ENCODE results near the gene RNF227.
"Not testable (repeated sequence)": the region's sequence is repeated elsewhere in the genome, so short reads cannot be mapped to it uniquely, and the experiment has no call there.

RNF227 gene

GRCh38 chr17:7915611-7916384, at the start of gene RNF227:
RNF227 (minus strand) TSS chr17:7916289; CDS start chr17:7916195, 94 bp downstream.
- peak; percentile 73 to 90 for DNase-seq

- no peak for DNase-seq
These were observed 45.3 kb upstream of the RNF227 start for GRCh38 chr17:7961421-7961820.

- DNase-seq, result no peak
These were observed 43.6 kb upstream of the RNF227 start for GRCh38 chr17:7959503-7960253.

GRCh38 chr17:7956228-7956965, 40.3 kb upstream of the RNF227 start:
- DNase-seq, result no peak

- DNase-seq, result no peak
These were observed 39.5 kb upstream of the RNF227 start for GRCh38 chr17:7955414-7956227.

- not testable (repeated sequence) for DNase-seq
These were observed 37.2 kb upstream of the RNF227 start for GRCh38 chr17:7953266-7953665.

- no peak for DNase-seq
These were observed 35.2 kb upstream of the RNF227 start for GRCh38 chr17:7951143-7951792.

GRCh38 chr17:7950578-7950977, 34.5 kb upstream of the RNF227 start:
- DNase-seq, result no peak

- no peak for DNase-seq
These were observed 31.6 kb upstream of the RNF227 start for GRCh38 chr17:7947651-7948050.

- no peak for DNase-seq
These were observed 30.4 kb upstream of the RNF227 start for GRCh38 chr17:7946441-7946840.

GRCh38 chr17:7945651-7946050, 29.6 kb upstream of the RNF227 start:
- DNase-seq, result no peak

GRCh38 chr17:7944326-7944725, 28.2 kb upstream of the RNF227 start:
- DNase-seq, result no peak

GRCh38 chr17:7943291-7943690, 27.2 kb upstream of the RNF227 start:
- DNase-seq, result no peak

GRCh38 chr17:7940743-7941142, 24.7 kb upstream of the RNF227 start:
- DNase-seq, result no peak

- DNase-seq, result no peak
These were observed 23.9 kb upstream of the RNF227 start for GRCh38 chr17:7940034-7940433.

GRCh38 chr17:7935859-7936258, 19.8 kb upstream of the RNF227 start:
- no peak for DNase-seq

- peak in 1 of 2 experiments; percentile 39 for DNase-seq
These were observed 16.9 kb upstream of the RNF227 start for GRCh38 chr17:7932949-7933348.

- peak in 1 of 2 experiments; percentile 41 for DNase-seq
These were observed 16.4 kb upstream of the RNF227 start for GRCh38 chr17:7932483-7932891.

GRCh38 chr17:7931709-7932482, 15.8 kb upstream of the RNF227 start, which contains the start of the genes CNTROB and TRAPPC1:
CNTROB (plus strand) TSS chr17:7932206; CDS start chr17:7933080, 874 bp downstream.
TRAPPC1 (minus strand) TSS chr17:7931946; CDS start chr17:7931829, 117 bp downstream.
- DNase-seq, result peak; percentile 95 to 98

- DNase-seq, result no peak
These were observed 14.9 kb upstream of the RNF227 start for GRCh38 chr17:7930841-7931631.
